ENCODE results near the gene LPCAT1. TPM values are rescaled to one million over a fixed set of nuclear protein-coding genes. Genes with fewer than 3 reads are reported as not detected.

Gene LPCAT1
- total and polyA plus RNA-seq, 10 of the 15 experiments (the other 5 are each of a cell fraction or from before 2014, with no cell fraction given), result 2.3 to 109 (median 72.7) TPM

DNA sequence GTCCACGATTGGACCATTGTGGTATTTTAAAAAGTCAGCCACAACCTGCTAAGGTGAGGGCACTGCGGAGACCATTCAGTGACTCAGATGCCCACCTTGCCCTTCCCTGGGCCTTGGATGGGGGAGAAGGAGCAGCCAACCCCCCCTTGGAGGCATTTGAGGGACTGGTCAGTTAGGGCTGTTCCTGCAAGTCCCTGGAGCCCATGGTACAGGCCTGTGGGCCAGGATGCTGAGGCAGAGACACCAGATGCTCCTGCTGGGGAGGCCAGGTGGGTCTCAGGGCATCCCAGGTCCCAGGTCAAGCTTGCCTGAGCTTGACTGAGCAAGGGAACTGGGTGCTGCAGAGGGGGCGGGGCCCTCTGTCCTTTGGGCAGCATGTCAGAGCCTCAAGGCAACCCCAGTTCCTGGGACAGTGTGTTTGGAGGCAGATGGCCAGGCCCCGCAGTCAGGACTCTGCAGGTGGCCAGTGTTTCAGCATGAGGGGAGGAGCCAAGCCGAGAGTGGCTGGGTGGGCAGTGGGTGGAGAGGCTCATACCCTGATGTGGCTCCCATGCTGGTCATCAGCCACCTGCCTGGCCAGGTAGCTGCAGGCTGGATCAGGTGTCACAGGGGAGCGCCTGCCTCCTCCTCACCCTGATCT, 106.1 kb downstream of the LPCAT1 start (continued):
- TF ChIP-seq, protein P1, sequence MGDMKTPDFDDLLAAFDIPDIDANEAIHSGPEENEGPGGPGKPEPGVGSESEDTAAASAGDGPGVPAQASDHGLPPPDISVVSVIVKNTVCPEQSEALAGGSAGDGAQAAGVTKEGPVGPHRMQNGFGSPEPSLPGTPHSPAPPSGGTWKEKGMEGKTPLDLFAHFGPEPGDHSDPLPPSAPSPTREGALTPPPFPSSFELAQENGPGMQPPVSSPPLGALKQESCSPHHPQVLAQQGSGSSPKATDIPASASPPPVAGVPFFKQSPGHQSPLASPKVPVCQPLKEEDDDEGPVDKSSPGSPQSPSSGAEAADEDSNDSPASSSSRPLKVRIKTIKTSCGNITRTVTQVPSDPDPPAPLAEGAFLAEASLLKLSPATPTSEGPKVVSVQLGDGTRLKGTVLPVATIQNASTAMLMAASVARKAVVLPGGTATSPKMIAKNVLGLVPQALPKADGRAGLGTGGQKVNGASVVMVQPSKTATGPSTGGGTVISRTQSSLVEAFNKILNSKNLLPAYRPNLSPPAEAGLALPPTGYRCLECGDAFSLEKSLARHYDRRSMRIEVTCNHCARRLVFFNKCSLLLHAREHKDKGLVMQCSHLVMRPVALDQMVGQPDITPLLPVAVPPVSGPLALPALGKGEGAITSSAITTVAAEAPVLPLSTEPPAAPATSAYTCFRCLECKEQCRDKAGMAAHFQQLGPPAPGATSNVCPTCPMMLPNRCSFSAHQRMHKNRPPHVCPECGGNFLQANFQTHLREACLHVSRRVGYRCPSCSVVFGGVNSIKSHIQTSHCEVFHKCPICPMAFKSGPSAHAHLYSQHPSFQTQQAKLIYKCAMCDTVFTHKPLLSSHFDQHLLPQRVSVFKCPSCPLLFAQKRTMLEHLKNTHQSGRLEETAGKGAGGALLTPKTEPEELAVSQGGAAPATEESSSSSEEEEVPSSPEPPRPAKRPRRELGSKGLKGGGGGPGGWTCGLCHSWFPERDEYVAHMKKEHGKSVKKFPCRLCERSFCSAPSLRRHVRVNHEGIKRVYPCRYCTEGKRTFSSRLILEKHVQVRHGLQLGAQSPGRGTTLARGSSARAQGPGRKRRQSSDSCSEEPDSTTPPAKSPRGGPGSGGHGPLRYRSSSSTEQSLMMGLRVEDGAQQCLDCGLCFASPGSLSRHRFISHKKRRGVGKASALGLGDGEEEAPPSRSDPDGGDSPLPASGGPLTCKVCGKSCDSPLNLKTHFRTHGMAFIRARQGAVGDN (IDR thresholded peaks at IDR 0.05), result no peak
- TF ChIP-seq, protein P2, sequence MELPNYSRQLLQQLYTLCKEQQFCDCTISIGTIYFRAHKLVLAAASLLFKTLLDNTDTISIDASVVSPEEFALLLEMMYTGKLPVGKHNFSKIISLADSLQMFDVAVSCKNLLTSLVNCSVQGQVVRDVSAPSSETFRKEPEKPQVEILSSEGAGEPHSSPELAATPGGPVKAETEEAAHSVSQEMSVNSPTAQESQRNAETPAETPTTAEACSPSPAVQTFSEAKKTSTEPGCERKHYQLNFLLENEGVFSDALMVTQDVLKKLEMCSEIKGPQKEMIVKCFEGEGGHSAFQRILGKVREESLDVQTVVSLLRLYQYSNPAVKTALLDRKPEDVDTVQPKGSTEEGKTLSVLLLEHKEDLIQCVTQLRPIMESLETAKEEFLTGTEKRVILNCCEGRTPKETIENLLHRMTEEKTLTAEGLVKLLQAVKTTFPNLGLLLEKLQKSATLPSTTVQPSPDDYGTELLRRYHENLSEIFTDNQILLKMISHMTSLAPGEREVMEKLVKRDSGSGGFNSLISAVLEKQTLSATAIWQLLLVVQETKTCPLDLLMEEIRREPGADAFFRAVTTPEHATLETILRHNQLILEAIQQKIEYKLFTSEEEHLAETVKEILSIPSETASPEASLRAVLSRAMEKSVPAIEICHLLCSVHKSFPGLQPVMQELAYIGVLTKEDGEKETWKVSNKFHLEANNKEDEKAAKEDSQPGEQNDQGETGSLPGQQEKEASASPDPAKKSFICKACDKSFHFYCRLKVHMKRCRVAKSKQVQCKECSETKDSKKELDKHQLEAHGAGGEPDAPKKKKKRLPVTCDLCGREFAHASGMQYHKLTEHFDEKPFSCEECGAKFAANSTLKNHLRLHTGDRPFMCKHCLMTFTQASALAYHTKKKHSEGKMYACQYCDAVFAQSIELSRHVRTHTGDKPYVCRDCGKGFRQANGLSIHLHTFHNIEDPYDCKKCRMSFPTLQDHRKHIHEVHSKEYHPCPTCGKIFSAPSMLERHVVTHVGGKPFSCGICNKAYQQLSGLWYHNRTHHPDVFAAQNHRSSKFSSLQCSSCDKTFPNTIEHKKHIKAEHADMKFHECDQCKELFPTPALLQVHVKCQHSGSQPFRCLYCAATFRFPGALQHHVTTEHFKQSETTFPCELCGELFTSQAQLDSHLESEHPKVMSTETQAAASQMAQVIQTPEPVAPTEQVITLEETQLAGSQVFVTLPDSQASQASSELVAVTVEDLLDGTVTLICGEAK (IDR thresholded peaks at IDR 0.05; ENCODE audit: borderline replicate concordance), result no peak
- TF ChIP-seq CBX5 (IDR thresholded peaks at IDR 0.05; ENCODE audit: low read depth) (no peak), SREBF1 (IDR thresholded peaks at IDR 0.05; ENCODE audit: low read length) (no peak), MEF2B (IDR thresholded peaks at IDR 0.05; ENCODE audit: partially characterized antibody, poor library complexity, severe bottlenecking) (no peak), NFYB (IDR thresholded peaks at IDR 0.05; ENCODE audit: insufficient read depth, low read depth, low read length) (no peak), SMAD1 (IDR thresholded peaks at IDR 0.05; ENCODE audit: low read depth, partially characterized antibody) (no peak), CHD4 (IDR thresholded peaks at IDR 0.05) (no peak), TAF1 (IDR thresholded peaks at IDR 0.05; ENCODE audit: borderline replicate concordance, low read depth, low read length) (no peak), POLR2A (IDR thresholded peaks at IDR 0.05; ENCODE audit: low read depth, low read length) (no peak), TCF7 (IDR thresholded peaks at IDR 0.05; ENCODE audit: borderline replicate concordance) (no peak), BMI1 (IDR thresholded peaks at IDR 0.05; ENCODE audit: borderline replicate concordance) (no peak), ASH2L (IDR thresholded peaks at IDR 0.05; ENCODE audit: borderline replicate concordance, low read depth) (no peak), RELA (IDR thresholded peaks at IDR 0.05; ENCODE audit: borderline replicate concordance, partially characterized antibody) (no peak), SMAD5 (IDR thresholded peaks at IDR 0.05; ENCODE audit: low read depth) (no peak), LARP7 (IDR thresholded peaks at IDR 0.05) (no peak)
